HG03045 (cell line): Measurements from ENCODE around the gene ZNF473.
"Not testable (repeated sequence)": the region's sequence is repeated elsewhere in the genome, so short reads cannot be mapped to it uniquely, and the experiment has no call there.

Experiments
- ATAC-seq: cut with Tn5 transposase; IDR thresholded peaks from one replicate; pipeline ENCODE4 v1.9.1; 2021; ENCODE audit warnings: mild to moderate bottlenecking, moderate library complexity; ENCODE audit not compliant: unreplicated experiment

Gene ZNF473

GRCh38 chr19:50097884-50098283, 72.1 kb downstream of the ZNF473 start:
- not testable (repeated sequence) for ATAC-seq

GRCh38 chr19:50098892-50099291, 73.1 kb downstream of the ZNF473 start:
- not testable (repeated sequence) for ATAC-seq

GRCh38 chr19:50099696-50100095, 73.9 kb downstream of the ZNF473 start:
- not testable (repeated sequence) for ATAC-seq

GRCh38 chr19:50100946-50101345, 75.1 kb downstream of the ZNF473 start:
- ATAC-seq = not testable (repeated sequence)
